WTC11 (cell line): ENCODE measurements around the gene CARD11. TPM values are rescaled to one million over a fixed set of nuclear protein-coding genes. Genes with fewer than 3 reads are reported as not detected.

Experiments
- ATAC-seq: fragments of 200-7000 bp; cut with Tn5 transposase; 2 replicates; pipeline ENCODE4 v1.10.0; 2021; ENCODE audit warnings: mild to moderate bottlenecking, moderate library complexity
- CTCF ChIA-PET: fragments of 300-600 bp; sonication (Branson Sonifier 250); formaldehyde crosslinking; loops from one replicate; lab custom pipeline; 2021; ENCODE audit warnings: antibody characterized with exemption; lab: Charles Lee
- POLR2A ChIA-PET: fragments of 350-600 bp; sonication (Branson Sonifier 250); formaldehyde crosslinking; loops from one replicate; lab custom pipeline; 2021; ENCODE audit warnings: antibody characterized with exemption; lab: Charles Lee
- DNase-seq: peaks from one replicate; pipeline ENCODE4 v3.0.0; 2021; ENCODE audit warnings: low spot score
- H3K27ac Mint-ChIP-seq: 2 replicates; pipeline ENCODE4 v1.8.0; 2021; ENCODE audit warnings: mixed read lengths
- H3K27me3 Mint-ChIP-seq: 2 replicates; pipeline ENCODE4 v1.8.0; 2021; ENCODE audit warnings: low read depth, mild to moderate bottlenecking, moderate library complexity, mixed read lengths
- H3K36me3 Mint-ChIP-seq: 2 replicates; pipeline ENCODE4 v1.8.0; 2021; ENCODE audit warnings: mixed read lengths
- H3K4me1 Mint-ChIP-seq: 2 replicates; pipeline ENCODE4 v1.8.0; 2022; ENCODE audit warnings: mixed read lengths
- H3K4me3 Mint-ChIP-seq: 2 replicates; pipeline ENCODE4 v1.8.0; 2021; ENCODE audit warnings: mild to moderate bottlenecking, moderate library complexity, mixed read lengths
- H3K9me3 Mint-ChIP-seq: 2 replicates; pipeline ENCODE4 v1.8.0; 2021; ENCODE audit warnings: mixed read lengths
- CTCF ChIP-seq: fragments of 200-600 bp; IDR thresholded peaks from 2 replicates; pipeline ENCODE4 v1.8.0; 2022; ENCODE audit warnings: antibody characterized with exemption
- ERG ChIP-seq: fragments of 250-450 bp; sonication (Bioruptor Pico); IDR thresholded peaks from 2 replicates; pipeline ENCODE4 v1.8.0; 2021; ENCODE audit warnings: mild to moderate bottlenecking
- FOXP1 ChIP-seq: sonication (generic); formaldehyde crosslinking; IDR thresholded peaks from 2 replicates; pipeline ENCODE4 v1.8.0; 2022; ENCODE audit warnings: missing genetic modification reagents, mild to moderate bottlenecking, moderate library complexity, borderline replicate concordance
- HMGXB4 ChIP-seq: sonication (generic); formaldehyde crosslinking; IDR thresholded peaks from 2 replicates; pipeline ENCODE4 v1.8.1; 2023; ENCODE audit warnings: mild to moderate bottlenecking, moderate library complexity, missing genetic modification reagents
- MXD4 ChIP-seq: fragments of 250-450 bp; sonication (Bioruptor Pico); IDR thresholded peaks from 2 replicates; pipeline ENCODE4 v1.8.0; 2021; ENCODE audit warnings: mild to moderate bottlenecking, moderate library complexity, borderline replicate concordance
- NFATC4 ChIP-seq: fragments of 250-450 bp; sonication (Bioruptor Pico); IDR thresholded peaks from 2 replicates; pipeline ENCODE4 v1.9.0; 2021; ENCODE audit warnings: mild to moderate bottlenecking
- NFE2L1 ChIP-seq: sonication (generic); formaldehyde crosslinking; IDR thresholded peaks from 2 replicates; pipeline ENCODE4 v1.8.1; 2023; ENCODE audit warnings: missing genetic modification reagents
- NR3C1 ChIP-seq: sonication (generic); formaldehyde crosslinking; conservative IDR thresholded peaks from 2 replicates; pipeline ENCODE4 v1.8.1; 2023; ENCODE audit warnings: low read depth, mild to moderate bottlenecking, missing genetic modification reagents
- SMAD4 ChIP-seq: sonication (generic); formaldehyde crosslinking; IDR thresholded peaks from 2 replicates; pipeline ENCODE4 v1.8.0; 2022; ENCODE audit warnings: mild to moderate bottlenecking, missing genetic modification reagents
- TEAD1 ChIP-seq: sonication (generic); formaldehyde crosslinking; IDR thresholded peaks from 2 replicates; pipeline ENCODE4 v1.8.0; 2022; ENCODE audit warnings: mild to moderate bottlenecking, missing genetic modification reagents
- ZNF121 ChIP-seq: sonication (generic); formaldehyde crosslinking; IDR thresholded peaks from 2 replicates; pipeline ENCODE4 v1.8.0; 2023; ENCODE audit warnings: missing genetic modification reagents
- ZNF281 ChIP-seq: sonication (generic); formaldehyde crosslinking; IDR thresholded peaks from 2 replicates; pipeline ENCODE4 v1.8.0; 2023; ENCODE audit warnings: mild to moderate bottlenecking, missing genetic modification reagents
- total RNA-seq: library from RNA; stranded (reverse); gene quantifications from 3 replicates; pipeline ENCODE4 v1.2.3, GENCODE V29; 2021
- TF ChIP-seq, protein P1 (sequence below): sonication (generic); formaldehyde crosslinking; IDR thresholded peaks from 2 replicates; pipeline ENCODE4 v1.8.1; 2023; ENCODE audit warnings: mild to moderate bottlenecking, missing genetic modification reagents, borderline replicate concordance
- TF ChIP-seq, protein P2 (sequence below): sonication (generic); formaldehyde crosslinking; IDR thresholded peaks from 2 replicates; pipeline ENCODE4 v1.8.1; 2023; ENCODE audit warnings: mild to moderate bottlenecking, missing genetic modification reagents
- TF ChIP-seq, protein P3 (sequence below): sonication (generic); formaldehyde crosslinking; IDR thresholded peaks from 2 replicates; pipeline ENCODE4 v1.8.1; 2023; ENCODE audit warnings: mild to moderate bottlenecking, missing genetic modification reagents, moderate library complexity
- TF ChIP-seq, protein P4 (sequence below): sonication (generic); formaldehyde crosslinking; IDR thresholded peaks from 2 replicates; pipeline ENCODE4 v1.8.1; 2022; ENCODE audit warnings: missing genetic modification reagents, borderline replicate concordance

Gene CARD11
- total RNA-seq, 1 experiment from 2014 or later: 40.8 TPM

DNA sequence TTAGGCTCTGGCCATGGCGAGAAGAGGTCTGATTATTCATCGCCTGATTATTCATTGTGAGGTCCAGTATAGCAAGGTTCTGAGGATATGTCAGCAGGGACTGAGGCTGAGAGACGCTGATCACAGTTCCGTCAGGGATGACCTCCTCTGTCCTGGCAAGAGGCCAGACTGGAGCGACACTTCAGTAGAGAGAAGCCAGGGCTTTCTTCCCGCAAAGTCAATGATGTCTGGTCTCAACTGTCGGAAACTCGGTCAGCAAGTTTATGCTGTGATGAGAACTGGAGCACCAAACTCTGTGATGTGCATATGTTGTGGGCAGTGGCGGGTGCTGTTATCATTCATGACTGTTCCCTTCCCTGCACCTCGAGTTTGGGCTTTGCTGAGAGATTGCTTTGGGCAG, 170.5 kb downstream of the CARD11 start:
- H3K4me3 Mint-ChIP-seq: no peak overlapping the region
- POLR2A ChIA-PET: no interaction called here

More for the DNA sequence above, 170.5 kb downstream of the CARD11 start:
- Mint-ChIP-seq H3K27me3 (no peaks in the 10 kb centered on the region), H3K36me3 (no peaks in the 10 kb centered on the region), H3K4me1 (peaks cover 33% of the 10 kb centered on the region), H3K27ac (peak overlapping the region; percentile 100; the same call in 1 of the 2 replicates), H3K9me3 (no peaks in the 10 kb centered on the region)
- DNase-seq (no peak), ATAC-seq (no peak)
- CTCF ChIA-PET: no interaction called here
- TF ChIP-seq ZNF281 (CRISPR knock-in tag) (no peak), NFE2L1 (CRISPR knock-in tag) (0 out of 2 replicates have a peak, but pooled peaks have one; percentile 18), SMAD4 (CRISPR knock-in tag) (no peak), NFATC4 (CRISPR knock-in tag) (no peak), NR3C1 (CRISPR knock-in tag) (no peak), MXD4 (no peak), TEAD1 (CRISPR knock-in tag) (no peak), ZNF121 (CRISPR knock-in tag) (no peak), CTCF (no peak), ERG (CRISPR knock-in tag) (no peak), HMGXB4 (no peak), FOXP1 (CRISPR knock-in tag) (no peak)
- TF ChIP-seq, protein P1, sequence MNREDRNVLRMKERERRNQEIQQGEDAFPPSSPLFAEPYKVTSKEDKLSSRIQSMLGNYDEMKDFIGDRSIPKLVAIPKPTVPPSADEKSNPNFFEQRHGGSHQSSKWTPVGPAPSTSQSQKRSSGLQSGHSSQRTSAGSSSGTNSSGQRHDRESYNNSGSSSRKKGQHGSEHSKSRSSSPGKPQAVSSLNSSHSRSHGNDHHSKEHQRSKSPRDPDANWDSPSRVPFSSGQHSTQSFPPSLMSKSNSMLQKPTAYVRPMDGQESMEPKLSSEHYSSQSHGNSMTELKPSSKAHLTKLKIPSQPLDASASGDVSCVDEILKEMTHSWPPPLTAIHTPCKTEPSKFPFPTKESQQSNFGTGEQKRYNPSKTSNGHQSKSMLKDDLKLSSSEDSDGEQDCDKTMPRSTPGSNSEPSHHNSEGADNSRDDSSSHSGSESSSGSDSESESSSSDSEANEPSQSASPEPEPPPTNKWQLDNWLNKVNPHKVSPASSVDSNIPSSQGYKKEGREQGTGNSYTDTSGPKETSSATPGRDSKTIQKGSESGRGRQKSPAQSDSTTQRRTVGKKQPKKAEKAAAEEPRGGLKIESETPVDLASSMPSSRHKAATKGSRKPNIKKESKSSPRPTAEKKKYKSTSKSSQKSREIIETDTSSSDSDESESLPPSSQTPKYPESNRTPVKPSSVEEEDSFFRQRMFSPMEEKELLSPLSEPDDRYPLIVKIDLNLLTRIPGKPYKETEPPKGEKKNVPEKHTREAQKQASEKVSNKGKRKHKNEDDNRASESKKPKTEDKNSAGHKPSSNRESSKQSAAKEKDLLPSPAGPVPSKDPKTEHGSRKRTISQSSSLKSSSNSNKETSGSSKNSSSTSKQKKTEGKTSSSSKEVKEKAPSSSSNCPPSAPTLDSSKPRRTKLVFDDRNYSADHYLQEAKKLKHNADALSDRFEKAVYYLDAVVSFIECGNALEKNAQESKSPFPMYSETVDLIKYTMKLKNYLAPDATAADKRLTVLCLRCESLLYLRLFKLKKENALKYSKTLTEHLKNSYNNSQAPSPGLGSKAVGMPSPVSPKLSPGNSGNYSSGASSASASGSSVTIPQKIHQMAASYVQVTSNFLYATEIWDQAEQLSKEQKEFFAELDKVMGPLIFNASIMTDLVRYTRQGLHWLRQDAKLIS: no peak
- TF ChIP-seq, protein P2, sequence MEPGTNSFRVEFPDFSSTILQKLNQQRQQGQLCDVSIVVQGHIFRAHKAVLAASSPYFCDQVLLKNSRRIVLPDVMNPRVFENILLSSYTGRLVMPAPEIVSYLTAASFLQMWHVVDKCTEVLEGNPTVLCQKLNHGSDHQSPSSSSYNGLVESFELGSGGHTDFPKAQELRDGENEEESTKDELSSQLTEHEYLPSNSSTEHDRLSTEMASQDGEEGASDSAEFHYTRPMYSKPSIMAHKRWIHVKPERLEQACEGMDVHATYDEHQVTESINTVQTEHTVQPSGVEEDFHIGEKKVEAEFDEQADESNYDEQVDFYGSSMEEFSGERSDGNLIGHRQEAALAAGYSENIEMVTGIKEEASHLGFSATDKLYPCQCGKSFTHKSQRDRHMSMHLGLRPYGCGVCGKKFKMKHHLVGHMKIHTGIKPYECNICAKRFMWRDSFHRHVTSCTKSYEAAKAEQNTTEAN (CRISPR knock-in tag): 0 out of 2 replicates have a peak, but pooled peaks have one; percentile 38
- TF ChIP-seq, protein P3, sequence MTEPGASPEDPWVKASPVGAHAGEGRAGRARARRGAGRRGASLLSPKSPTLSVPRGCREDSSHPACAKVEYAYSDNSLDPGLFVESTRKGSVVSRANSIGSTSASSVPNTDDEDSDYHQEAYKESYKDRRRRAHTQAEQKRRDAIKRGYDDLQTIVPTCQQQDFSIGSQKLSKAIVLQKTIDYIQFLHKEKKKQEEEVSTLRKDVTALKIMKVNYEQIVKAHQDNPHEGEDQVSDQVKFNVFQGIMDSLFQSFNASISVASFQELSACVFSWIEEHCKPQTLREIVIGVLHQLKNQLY: no peak
- TF ChIP-seq, protein P4, sequence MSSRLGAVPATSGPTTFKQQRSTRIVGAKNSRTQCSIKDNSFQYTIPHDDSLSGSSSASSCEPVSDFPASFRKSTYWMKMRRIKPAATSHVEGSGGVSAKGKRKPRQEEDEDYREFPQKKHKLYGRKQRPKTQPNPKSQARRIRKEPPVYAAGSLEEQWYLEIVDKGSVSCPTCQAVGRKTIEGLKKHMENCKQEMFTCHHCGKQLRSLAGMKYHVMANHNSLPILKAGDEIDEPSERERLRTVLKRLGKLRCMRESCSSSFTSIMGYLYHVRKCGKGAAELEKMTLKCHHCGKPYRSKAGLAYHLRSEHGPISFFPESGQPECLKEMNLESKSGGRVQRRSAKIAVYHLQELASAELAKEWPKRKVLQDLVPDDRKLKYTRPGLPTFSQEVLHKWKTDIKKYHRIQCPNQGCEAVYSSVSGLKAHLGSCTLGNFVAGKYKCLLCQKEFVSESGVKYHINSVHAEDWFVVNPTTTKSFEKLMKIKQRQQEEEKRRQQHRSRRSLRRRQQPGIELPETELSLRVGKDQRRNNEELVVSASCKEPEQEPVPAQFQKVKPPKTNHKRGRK (CRISPR knock-in tag): no peak
